ENCODE data around the gene SH2D6.

SH2D6 gene

DNA sequence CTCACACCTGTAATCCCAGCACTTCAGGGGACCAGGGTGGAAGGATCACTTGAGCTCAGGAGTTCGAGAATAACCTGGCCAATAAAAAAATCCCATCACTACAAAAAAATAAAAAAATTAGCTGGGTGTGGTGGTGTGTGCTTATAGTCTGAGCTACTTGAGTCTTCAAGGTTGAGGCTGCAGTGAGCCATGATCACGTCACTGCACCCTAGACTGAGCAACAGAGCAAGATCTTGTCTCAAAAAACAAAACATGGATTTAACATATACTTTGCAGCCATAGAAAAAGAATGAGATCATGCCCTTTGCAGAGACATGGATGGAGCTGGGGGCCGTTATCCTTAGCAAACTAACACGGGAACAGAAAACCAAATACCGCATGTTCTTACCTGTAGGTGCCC is 22.2 kb downstream of the SH2D6 start:
- no peak for DNase-seq

- no peak for DNase-seq
These were observed 23.4 kb downstream of the SH2D6 start for GRCh38 chr2:85441864-85442263.

GRCh38 chr2:85444629-85445172 is 26.2 kb downstream of the SH2D6 start:
- no peak for DNase-seq

GRCh38 chr2:85445316-85446295 is 27.1 kb downstream of the SH2D6 start:
- DNase-seq: peak; percentile 49

DNA sequence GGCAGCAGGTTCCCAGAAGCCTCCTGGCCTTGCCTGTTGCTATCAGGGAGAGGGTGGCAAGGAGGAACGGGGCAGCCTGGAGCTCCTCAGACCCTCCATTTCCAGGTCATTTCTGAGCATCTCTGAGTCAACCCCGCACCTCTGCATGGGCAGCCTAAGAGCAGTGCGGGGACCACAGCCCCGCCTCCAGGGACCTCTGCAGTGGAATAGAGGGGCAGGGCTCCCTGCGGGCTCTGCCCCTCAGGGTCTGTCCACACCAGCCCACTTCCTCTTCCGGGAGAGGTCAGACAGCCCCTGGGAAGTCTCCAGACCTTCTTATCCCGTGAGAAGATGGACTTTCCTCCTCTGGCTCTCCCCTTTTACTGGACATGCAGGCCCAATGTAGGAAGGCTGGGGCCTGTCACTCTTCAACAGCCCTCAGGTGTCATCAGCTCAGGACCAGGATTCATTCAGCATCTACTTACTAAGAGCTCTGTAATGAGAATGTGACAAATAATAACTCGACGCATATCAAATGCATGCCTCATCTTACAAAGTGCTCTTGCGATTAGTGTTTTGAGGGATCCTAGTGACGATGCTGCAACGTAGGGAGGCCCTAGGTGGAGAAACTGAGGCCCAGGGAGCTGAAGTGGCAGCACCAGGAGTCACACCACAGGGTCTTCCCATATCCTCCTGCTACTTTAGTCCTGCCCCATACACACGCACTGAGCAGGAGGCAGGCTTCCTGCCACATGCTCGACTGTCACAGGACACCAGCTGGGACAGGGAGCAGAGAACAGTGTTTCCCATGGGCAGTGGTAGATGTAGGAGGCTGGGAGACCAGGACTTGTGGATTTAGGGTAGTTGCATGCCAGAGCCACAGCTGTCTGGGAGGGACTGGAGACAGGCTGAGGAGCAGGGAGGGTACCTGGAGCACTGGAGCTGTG is 28.0 kb downstream of the SH2D6 start:
- DNase-seq: no peak

GRCh38 chr2:85447222-85447585 is 28.7 kb downstream of the SH2D6 start:
- DNase-seq: no peak

DNA sequence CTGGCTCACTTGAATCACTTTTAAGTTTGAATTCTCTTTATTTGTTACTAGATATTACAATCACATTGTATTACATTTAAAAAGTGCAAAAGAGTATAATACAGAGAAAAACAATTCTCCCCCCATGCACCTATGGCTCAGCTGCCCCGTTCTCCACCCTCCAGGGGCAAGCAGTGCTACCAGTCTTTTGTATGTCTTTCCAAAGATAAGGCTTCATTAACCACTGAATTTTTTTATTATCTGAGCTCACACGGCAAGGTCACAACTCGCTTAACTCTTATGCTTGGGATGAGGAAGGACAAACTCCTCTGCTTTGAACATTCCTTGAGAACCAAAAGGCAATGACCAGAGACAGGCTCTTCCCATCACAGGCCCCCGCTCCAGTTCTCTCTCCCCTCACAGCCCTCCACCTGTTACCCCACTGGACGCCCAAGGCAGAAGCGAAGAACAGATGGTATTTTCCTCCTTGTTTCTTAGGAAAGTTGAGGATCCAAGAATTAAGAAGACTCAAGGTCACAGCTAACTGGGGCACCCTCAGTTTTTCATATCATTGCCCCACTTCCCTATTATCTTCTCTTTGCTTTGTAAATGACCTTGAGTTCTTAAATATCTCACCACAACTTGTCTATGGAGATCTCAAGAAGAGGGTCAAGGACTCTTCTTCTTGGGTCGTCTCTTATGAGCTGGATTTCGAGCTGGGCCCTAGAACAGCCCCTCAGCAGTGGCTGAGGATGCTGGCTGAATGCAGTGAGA is 30.1 kb downstream of the SH2D6 start:
- no peak for DNase-seq

GRCh38 chr2:85449214-85449588 is 30.7 kb downstream of the SH2D6 start:
- no peak for DNase-seq

GRCh38 chr2:85452237-85452636 is 33.7 kb downstream of the SH2D6 start:
- no peak for DNase-seq

- DNase-seq: no peak
These were observed 35.1 kb downstream of the SH2D6 start for GRCh38 chr2:85453571-85453970.

- no peak for DNase-seq
These were observed 37.1 kb downstream of the SH2D6 start for GRCh38 chr2:85455552-85456090.

- DNase-seq: no peak
These were observed 38.5 kb downstream of the SH2D6 start for GRCh38 chr2:85457043-85457442.

DNA sequence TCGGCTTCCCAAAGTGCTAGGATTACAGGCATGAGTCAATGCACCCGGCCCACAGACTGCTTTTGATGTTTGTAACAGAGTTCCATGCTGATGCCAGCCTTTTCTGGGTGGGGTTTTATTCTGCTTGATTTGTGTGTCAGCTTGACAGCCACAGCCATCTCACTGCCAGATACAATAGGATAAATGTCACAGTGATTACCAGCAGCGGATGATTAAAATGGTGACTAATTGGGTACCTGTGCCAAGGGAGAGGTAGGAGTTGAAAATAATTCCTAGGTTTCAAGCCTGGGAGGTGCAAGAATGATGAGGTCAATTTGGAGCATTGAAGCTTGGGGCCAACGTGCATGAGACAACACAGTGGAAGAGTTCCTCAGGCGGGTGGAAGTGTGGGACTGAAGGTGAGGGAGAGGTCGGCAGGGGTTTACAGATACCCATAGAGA is 39.4 kb downstream of the SH2D6 start:
- no peak for DNase-seq

GRCh38 chr2:85458601-85459563 is 40.4 kb downstream of the SH2D6 start:
- DNase-seq: no peak

DNA sequence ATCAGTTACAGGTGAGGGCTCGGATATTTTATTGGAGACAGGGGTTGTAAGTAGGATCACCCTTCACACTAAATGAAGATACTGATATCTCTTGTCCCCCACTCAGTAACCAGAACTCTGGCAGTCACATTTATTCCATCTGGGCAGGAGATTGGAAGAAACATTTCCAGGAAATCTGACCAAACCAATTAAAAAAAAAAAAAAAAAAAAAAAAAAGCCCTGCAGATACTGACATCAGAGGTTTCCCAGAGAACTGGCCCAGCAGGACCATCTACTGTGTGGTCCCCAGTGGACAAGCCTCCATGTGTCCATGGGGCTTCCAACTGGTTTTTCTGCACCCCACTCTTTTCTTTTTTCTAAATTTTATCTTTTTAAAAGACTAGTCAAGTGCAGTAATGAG is 41.3 kb downstream of the SH2D6 start:
- DNase-seq: no peak

DNA sequence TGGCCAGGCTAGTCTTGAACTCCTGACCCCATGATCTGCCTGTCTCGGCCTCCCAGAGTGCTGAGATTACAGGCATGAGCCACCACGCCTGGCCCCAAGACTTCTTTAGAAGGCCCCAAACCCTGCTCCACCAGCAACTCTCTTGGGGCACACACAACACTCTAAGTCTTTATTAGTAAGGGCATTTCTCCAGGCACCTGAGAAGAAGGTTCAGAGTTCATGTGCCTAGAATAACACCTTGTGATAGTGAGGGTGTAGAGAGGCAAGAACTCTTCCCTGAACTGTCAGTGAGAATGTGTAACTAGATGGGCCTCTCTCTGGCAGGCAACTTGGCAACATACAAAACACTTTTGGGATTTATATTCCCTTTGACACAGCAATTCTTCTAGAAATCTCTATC is 43.8 kb downstream of the SH2D6 start:
- no peak for DNase-seq

GRCh38 chr2:85468096-85468703 is 49.7 kb downstream of the SH2D6 start:
- DNase-seq: no peak

DNA sequence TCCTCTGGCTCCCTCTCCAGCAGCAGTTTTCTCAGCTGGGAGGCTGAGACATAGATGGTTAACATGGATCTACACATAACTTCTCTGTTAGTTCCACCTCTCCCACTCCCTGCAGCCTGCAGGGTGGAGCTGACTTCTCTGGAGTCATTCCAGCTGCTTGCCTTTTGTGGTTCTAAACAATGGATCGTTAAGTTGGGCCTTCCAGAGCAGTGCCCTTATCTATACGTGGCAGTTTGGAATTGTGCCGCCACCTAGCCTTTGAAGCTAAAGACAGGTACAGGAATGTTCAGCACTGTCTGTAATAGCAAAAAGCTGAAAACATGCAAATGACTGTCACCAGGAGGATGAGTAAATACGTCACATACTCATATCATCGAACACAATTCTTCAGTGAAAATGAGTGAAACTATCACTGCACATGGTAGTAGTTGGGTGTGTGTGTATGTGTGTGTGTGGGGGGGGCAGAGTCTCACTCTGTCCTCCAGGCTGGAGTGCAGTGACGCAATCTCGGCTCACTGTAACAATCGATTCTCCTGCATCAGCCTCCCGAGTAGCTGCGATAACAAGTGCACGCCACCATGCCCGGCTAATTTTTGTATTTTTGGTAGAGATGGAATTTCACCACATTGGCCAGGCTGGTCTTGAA is 50.3 kb downstream of the SH2D6 start:
- no peak for DNase-seq

GRCh38 chr2:85470850-85471800 is 52.6 kb downstream of the SH2D6 start:
- DNase-seq: no peak
